Measurements from ENCODE around the gene STK33.
"Not testable (repeated sequence)": the region's sequence is repeated elsewhere in the genome, so short reads cannot be mapped to it uniquely, and the experiment has no call there.

Gene STK33

GRCh38 chr11:8533332-8533731 is 60.7 kb downstream of the STK33 start:
- ATAC-seq = no peak

GRCh38 chr11:8532475-8532874 is 61.6 kb downstream of the STK33 start:
- ATAC-seq = no peak

GRCh38 chr11:8531982-8532381 is 62.0 kb downstream of the STK33 start:
- no peak for ATAC-seq

- ATAC-seq = no peak
Measured at GRCh38 chr11:8531312-8531711, 62.7 kb downstream of the STK33 start.

- ATAC-seq = no peak
Measured at GRCh38 chr11:8527939-8528338, 66.1 kb downstream of the STK33 start.

GRCh38 chr11:8523396-8523795 is 70.6 kb downstream of the STK33 start:
- no peak for ATAC-seq

GRCh38 chr11:8512547-8512946 is 81.5 kb downstream of the STK33 start:
- no peak for ATAC-seq

GRCh38 chr11:8503910-8504364 is 90.1 kb downstream of the STK33 start:
- ATAC-seq = no peak

GRCh38 chr11:8501836-8502235 is 92.2 kb downstream of the STK33 start:
- no peak for ATAC-seq

- no peak for ATAC-seq
Measured at GRCh38 chr11:8488395-8488794, 105.6 kb downstream of the STK33 start.

GRCh38 chr11:8487261-8487660 is 106.8 kb downstream of the STK33 start:
- ATAC-seq = no peak

GRCh38 chr11:8484251-8484650 is 109.8 kb downstream of the STK33 start:
- no peak for ATAC-seq

- ATAC-seq = no peak
Measured at GRCh38 chr11:8480858-8481257, 113.2 kb downstream of the STK33 start.

GRCh38 chr11:8477680-8478079 is 116.3 kb downstream of the STK33 start:
- ATAC-seq = no peak

GRCh38 chr11:8477151-8477550 is 116.9 kb downstream of the STK33 start:
- no peak for ATAC-seq

GRCh38 chr11:8467806-8468205 is 126.2 kb downstream of the STK33 start:
- ATAC-seq = not testable (repeated sequence)

GRCh38 chr11:8467356-8467755 is 126.7 kb downstream of the STK33 start:
- not testable (repeated sequence) for ATAC-seq

- ATAC-seq = not testable (repeated sequence)
Measured at GRCh38 chr11:8466884-8467283, 127.1 kb downstream of the STK33 start.

GRCh38 chr11:8459711-8460399 is 134.2 kb downstream of the STK33 start:
- no peak for ATAC-seq

GRCh38 chr11:8442301-8442700 is 151.7 kb downstream of the STK33 start:
- no peak for ATAC-seq

- no peak for ATAC-seq
Measured at GRCh38 chr11:8440649-8441048, 153.4 kb downstream of the STK33 start.

- ATAC-seq = no peak
Measured at GRCh38 chr11:8429483-8429882, 164.5 kb downstream of the STK33 start.

GRCh38 chr11:8426076-8426475 is 168.0 kb downstream of the STK33 start:
- no peak for ATAC-seq

GRCh38 chr11:8415195-8415594 is 178.8 kb downstream of the STK33 start:
- ATAC-seq = no peak

Measured in activated CD4-positive, CD25-positive, alpha-beta regulatory T cell treated with anti-CD3 and anti-CD28 coated beads, Interleukin-2, amount 50 U/mL, for 24 hours (primary cell).